ENCODE data around the gene PMP22.

PMP22 gene

DNA sequence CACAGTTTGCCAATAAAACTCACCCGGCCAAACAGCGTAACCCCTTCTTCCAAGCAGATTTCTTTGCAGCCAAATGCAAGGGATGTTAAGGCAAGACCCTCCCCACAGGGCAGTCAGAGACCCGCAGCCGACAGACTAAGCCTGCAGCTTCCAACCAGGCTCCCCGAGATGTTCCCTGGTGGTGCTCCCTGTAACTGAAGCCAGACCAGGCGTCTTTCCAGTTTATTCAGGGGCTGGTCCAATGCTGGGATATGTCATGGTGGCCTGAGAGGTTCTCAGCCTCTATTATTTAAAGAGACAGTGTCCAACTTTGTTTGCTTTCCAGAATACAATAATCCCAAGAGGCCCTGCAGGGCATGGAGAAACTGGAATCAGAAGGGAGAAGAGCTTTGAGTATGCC lies at the start of gene PMP22:
PMP22 (minus strand) TSS at position 196 of the 400 bp plus-strand sequence. CDS start 4,599 bp downstream, outside the sequence.
- H3K4me3 ChIP-seq (ENCODE audit: low read depth in 1 of 5, low read length in 5 of 5): peak within 1 kb of the TSS; percentile 77 to 96 (median 90)
- peak within 1 kb of the TSS; percentile 29 to 70 (median 60) for H3K9ac ChIP-seq (ENCODE audit: low read length in 5 of 5)
- no peaks in the 10 kb centered on the region for H3K27me3 ChIP-seq (ENCODE audit: control insufficient read depth in 5 of 5, insufficient read depth in 4 of 5, low read length in 5 of 5)
- peak within 1 kb of the TSS; percentile 98 for H3K27ac ChIP-seq (ENCODE audit: low read depth, low read length)
- H3K9me3 ChIP-seq (ENCODE audit: control insufficient read depth in 5 of 5, low read length in 5 of 5): no peaks in the 10 kb centered on the region
- no peaks in the 10 kb centered on the region for H3K36me3 ChIP-seq (ENCODE audit: control insufficient read depth in 5 of 5, insufficient read depth in 5 of 5, low read length in 5 of 5)
- peaks cover 7 to 73% (median 61%) of the 10 kb centered on the region in 5 donors for H3K4me1 ChIP-seq (ENCODE audit: control insufficient read depth in 5 of 5, insufficient read depth in 5 of 5, low read length in 5 of 5)

DNA sequence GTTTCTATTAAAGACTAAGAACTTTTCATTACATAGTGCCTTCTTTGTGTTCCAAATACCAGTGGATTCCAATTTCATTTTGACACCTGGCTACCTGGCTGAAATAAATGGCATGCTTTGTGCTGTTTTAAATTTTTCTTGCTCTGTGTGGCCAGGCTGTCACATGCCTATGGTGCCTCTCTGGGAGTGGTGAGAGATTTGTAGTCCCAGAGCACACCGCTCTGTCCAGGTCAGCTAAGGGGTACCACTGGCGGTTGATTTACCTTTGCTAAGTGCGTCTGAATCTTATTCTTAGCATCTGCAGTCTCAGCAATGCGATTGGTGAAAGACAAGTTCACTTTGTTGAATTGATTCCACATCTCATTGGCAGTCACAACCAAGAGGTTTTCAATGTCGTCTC lies 46.9 kb upstream of the PMP22 start:
- Histone ChIP-seq H3K9me3 (ENCODE audit: control insufficient read depth in 5 of 5, low read length in 5 of 5) (no peaks in the 10 kb centered on the region), H3K27ac (ENCODE audit: low read depth, low read length) (no peak overlapping the region), H3K4me3 (ENCODE audit: low read depth in 1 of 5, low read length in 5 of 5) (no peak overlapping the region), H3K36me3 (ENCODE audit: control insufficient read depth in 5 of 5, insufficient read depth in 5 of 5, low read length in 5 of 5) (no peaks in the 10 kb centered on the region), H3K9ac (ENCODE audit: low read length in 5 of 5) (no peak overlapping the region), H3K4me1 (ENCODE audit: control insufficient read depth in 5 of 5, insufficient read depth in 5 of 5, low read length in 5 of 5) (no peaks in the 10 kb centered on the region), H3K27me3 (ENCODE audit: control insufficient read depth in 5 of 5, insufficient read depth in 4 of 5, low read length in 5 of 5) (no peaks in the 10 kb centered on the region)

DNA sequence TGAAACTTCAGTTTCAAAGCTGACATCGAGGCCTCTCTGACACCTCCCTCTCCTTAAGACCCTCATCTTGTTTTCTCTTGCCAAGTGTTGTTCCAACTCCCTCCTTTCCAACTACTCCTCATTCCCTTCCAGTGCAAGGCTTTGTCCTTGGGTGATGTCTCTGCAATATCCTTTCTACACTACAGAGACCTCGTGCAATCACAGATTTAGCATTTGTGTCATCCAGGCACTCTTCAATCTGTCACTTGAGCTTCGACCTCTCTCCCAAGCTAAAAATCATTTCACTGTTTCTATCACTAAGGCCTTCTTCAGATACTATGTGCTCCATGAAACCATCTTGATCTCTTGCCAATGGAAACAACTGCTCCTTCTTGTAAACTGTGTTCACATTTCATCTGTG lies 44.7 kb upstream of the PMP22 start:
- Histone ChIP-seq H3K36me3 (ENCODE audit: control insufficient read depth in 5 of 5, insufficient read depth in 5 of 5, low read length in 5 of 5) (no peaks in the 10 kb centered on the region), H3K9me3 (ENCODE audit: control insufficient read depth in 5 of 5, low read length in 5 of 5) (no peaks in the 10 kb centered on the region), H3K9ac (ENCODE audit: low read length in 5 of 5) (no peak overlapping the region), H3K27me3 (ENCODE audit: control insufficient read depth in 5 of 5, insufficient read depth in 4 of 5, low read length in 5 of 5) (no peaks in the 10 kb centered on the region), H3K4me3 (ENCODE audit: low read depth in 1 of 5, low read length in 5 of 5) (no peak overlapping the region), H3K4me1 (ENCODE audit: control insufficient read depth in 5 of 5, insufficient read depth in 5 of 5, low read length in 5 of 5) (peaks cover 0 to 8% (median 6%) of the 10 kb centered on the region in 5 donors), H3K27ac (ENCODE audit: low read depth, low read length) (no peak overlapping the region)

DNA sequence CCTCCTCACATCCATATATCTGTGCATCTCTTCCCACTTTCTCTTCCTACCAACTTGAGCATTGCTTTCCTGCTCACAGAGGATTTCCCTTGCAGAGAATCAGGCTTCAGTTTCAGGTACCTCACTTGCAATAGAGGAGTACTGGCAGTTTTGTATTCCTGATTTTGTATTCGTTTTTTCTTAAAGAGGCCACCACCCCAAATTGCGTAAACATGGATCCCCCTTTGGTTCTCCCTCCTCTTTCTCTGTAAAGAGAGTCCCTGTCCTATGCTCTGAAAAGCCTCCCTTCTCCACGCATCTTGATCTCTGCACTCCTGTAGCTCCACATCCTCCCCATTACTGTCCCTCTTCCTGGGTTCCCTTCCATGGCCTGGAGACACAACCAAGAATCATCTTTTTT lies 44.1 kb upstream of the PMP22 start:
- H3K4me1 ChIP-seq (ENCODE audit: control insufficient read depth in 5 of 5, insufficient read depth in 5 of 5, low read length in 5 of 5): peaks cover 0 to 8% (median 6%) of the 10 kb centered on the region in 5 donors
- H3K4me3 ChIP-seq (ENCODE audit: low read depth in 1 of 5, low read length in 5 of 5): no peak overlapping the region
- H3K27me3 ChIP-seq (ENCODE audit: control insufficient read depth in 5 of 5, insufficient read depth in 4 of 5, low read length in 5 of 5): no peaks in the 10 kb centered on the region
- no peak overlapping the region for H3K9ac ChIP-seq (ENCODE audit: low read length in 5 of 5)
- H3K9me3 ChIP-seq (ENCODE audit: control insufficient read depth in 5 of 5, low read length in 5 of 5): no peaks in the 10 kb centered on the region
- no peaks in the 10 kb centered on the region for H3K36me3 ChIP-seq (ENCODE audit: control insufficient read depth in 5 of 5, insufficient read depth in 5 of 5, low read length in 5 of 5)
- no peak overlapping the region for H3K27ac ChIP-seq (ENCODE audit: low read depth, low read length)

DNA sequence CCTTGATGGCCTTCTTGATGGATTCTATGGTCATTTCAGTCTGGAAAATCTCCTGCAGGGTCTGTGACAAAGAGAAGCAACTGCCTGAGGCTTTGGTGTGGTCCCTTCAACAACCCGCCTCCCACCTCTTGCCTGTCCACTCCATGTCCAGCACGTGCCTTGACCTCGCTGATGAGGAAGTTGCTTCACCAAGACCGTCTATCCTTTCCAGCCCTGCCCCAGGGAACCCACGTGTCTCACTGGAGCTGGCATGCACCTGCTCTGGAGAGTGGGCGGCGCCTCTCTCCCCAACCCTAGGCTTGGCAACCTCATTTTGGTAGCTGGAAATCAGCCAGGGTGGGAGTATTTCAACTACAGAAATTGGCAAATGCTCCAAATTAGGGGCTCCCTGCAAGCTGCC lies 43.6 kb upstream of the PMP22 start:
- H3K4me3 ChIP-seq (ENCODE audit: low read depth in 1 of 5, low read length in 5 of 5): no peak overlapping the region
- H3K27me3 ChIP-seq (ENCODE audit: control insufficient read depth in 5 of 5, insufficient read depth in 4 of 5, low read length in 5 of 5): no peaks in the 10 kb centered on the region
- no peak overlapping the region for H3K27ac ChIP-seq (ENCODE audit: low read depth, low read length)
- no peaks in the 10 kb centered on the region for H3K9me3 ChIP-seq (ENCODE audit: control insufficient read depth in 5 of 5, low read length in 5 of 5)
- H3K4me1 ChIP-seq (ENCODE audit: control insufficient read depth in 5 of 5, insufficient read depth in 5 of 5, low read length in 5 of 5): peaks cover 0 to 8% (median 6%) of the 10 kb centered on the region in 5 donors
- H3K9ac ChIP-seq (ENCODE audit: low read length in 5 of 5): no peak overlapping the region
- no peaks in the 10 kb centered on the region for H3K36me3 ChIP-seq (ENCODE audit: control insufficient read depth in 5 of 5, insufficient read depth in 5 of 5, low read length in 5 of 5)

DNA sequence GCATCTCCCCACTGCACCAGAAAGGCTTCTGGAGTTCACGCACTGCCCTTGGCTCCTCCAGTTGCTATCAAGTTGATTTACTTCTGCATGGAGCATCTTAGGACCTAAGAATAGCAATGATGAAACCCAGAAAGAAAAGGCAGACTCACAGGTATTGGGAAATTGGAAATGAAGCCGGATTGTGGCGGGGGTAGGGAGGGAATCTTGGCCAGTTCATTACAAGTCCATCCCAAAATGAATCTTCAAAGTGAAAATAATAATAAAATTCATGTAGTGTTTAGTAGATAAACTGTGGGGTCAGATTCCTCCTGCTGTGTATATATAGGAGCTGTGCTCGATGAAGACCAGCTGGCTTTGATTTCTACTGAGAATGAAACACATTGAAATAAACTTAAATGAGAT lies 42.6 kb upstream of the PMP22 start:
- H3K4me3 ChIP-seq (ENCODE audit: low read depth in 1 of 5, low read length in 5 of 5): no peak overlapping the region
- H3K9ac ChIP-seq (ENCODE audit: low read length in 5 of 5): no peak overlapping the region
- H3K27ac ChIP-seq (ENCODE audit: low read depth, low read length): no peak overlapping the region
- H3K27me3 ChIP-seq (ENCODE audit: control insufficient read depth in 5 of 5, insufficient read depth in 4 of 5, low read length in 5 of 5): no peaks in the 10 kb centered on the region
- H3K36me3 ChIP-seq (ENCODE audit: control insufficient read depth in 5 of 5, insufficient read depth in 5 of 5, low read length in 5 of 5): no peaks in the 10 kb centered on the region
- peaks cover 0 to 8% (median 6%) of the 10 kb centered on the region in 5 donors for H3K4me1 ChIP-seq (ENCODE audit: control insufficient read depth in 5 of 5, insufficient read depth in 5 of 5, low read length in 5 of 5)
- H3K9me3 ChIP-seq (ENCODE audit: control insufficient read depth in 5 of 5, low read length in 5 of 5): no peaks in the 10 kb centered on the region

DNA sequence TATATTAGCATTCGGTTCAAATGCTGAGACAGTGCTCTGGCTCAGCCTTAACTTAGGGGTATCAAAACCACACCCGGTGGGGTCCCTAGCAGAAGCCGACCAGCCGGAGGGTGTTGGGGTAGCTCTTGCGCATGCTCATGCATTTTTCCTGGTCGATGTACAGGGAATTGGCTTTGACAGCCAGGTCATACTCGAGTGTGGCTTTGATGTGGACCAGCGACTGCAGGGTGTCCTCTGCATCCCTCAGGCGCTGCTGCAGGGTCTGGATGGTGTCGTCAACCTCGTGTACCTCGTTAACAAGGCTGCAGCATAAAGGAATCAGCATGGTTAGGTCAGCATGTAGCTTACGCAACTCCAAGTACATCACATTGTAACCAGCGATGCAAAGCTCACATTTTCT lies 38.7 kb upstream of the PMP22 start:
- peaks cover 0 to 3% (median 0%) of the 10 kb centered on the region in 5 donors for H3K9me3 ChIP-seq (ENCODE audit: control insufficient read depth in 5 of 5, low read length in 5 of 5)
- no peak overlapping the region for H3K9ac ChIP-seq (ENCODE audit: low read length in 5 of 5)
- H3K27me3 ChIP-seq (ENCODE audit: control insufficient read depth in 5 of 5, insufficient read depth in 4 of 5, low read length in 5 of 5): no peaks in the 10 kb centered on the region
- no peaks in the 10 kb centered on the region for H3K36me3 ChIP-seq (ENCODE audit: control insufficient read depth in 5 of 5, insufficient read depth in 5 of 5, low read length in 5 of 5)
- no peak overlapping the region for H3K27ac ChIP-seq (ENCODE audit: low read depth, low read length)
- H3K4me1 ChIP-seq (ENCODE audit: control insufficient read depth in 5 of 5, insufficient read depth in 5 of 5, low read length in 5 of 5): peaks cover 0 to 8% (median 6%) of the 10 kb centered on the region in 5 donors
- H3K4me3 ChIP-seq (ENCODE audit: low read depth in 1 of 5, low read length in 5 of 5): no peak overlapping the region

DNA sequence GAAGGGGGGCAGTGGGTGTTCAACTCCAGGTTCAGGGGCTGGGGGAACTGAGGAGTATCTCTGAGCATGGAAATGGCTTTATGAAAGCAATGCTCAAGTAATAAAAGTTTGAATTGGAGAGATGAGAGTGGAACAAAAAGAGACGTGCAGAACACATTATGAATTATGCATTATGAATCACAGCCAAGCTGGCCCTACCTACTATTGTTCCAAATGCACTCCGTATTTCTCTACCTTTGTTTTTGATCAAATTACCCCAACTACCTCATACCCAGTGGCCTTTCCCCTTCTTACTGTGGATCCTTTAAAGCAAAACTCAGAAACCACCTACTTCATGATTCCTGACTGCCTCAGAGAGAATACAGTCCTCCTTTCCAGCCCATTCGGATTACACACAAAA lies 38.1 kb upstream of the PMP22 start:
- no peak overlapping the region for H3K9ac ChIP-seq (ENCODE audit: low read length in 5 of 5)
- H3K36me3 ChIP-seq (ENCODE audit: control insufficient read depth in 5 of 5, insufficient read depth in 5 of 5, low read length in 5 of 5): no peaks in the 10 kb centered on the region
- H3K9me3 ChIP-seq (ENCODE audit: control insufficient read depth in 5 of 5, low read length in 5 of 5): peaks cover 0 to 3% (median 0%) of the 10 kb centered on the region in 5 donors
- H3K27me3 ChIP-seq (ENCODE audit: control insufficient read depth in 5 of 5, insufficient read depth in 4 of 5, low read length in 5 of 5): no peaks in the 10 kb centered on the region
- no peak overlapping the region for H3K27ac ChIP-seq (ENCODE audit: low read depth, low read length)
- no peak overlapping the region for H3K4me3 ChIP-seq (ENCODE audit: low read depth in 1 of 5, low read length in 5 of 5)
- peaks cover 0 to 8% (median 6%) of the 10 kb centered on the region in 5 donors for H3K4me1 ChIP-seq (ENCODE audit: control insufficient read depth in 5 of 5, insufficient read depth in 5 of 5, low read length in 5 of 5)

DNA sequence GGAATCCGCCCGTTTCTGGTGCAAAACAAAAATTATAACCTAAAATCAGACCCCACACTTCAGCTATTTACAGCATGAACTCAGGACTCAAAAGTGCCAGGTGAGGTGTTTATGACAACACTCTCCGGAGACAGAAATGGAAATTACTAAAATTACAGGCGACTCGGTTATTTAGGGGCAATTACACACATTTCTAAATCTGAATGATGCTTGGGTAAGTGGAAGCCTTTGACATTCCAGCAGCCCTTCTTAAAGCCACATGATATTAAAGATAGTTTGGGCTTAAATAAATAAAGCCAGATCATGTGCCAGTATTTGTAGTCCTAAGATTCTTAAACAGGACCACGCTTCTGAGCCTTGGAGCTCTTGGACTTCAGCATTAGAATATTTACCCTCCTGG lies 36.7 kb upstream of the PMP22 start:
- Histone ChIP-seq H3K4me1 (ENCODE audit: control insufficient read depth in 5 of 5, insufficient read depth in 5 of 5, low read length in 5 of 5) (peaks cover 0 to 7% (median 5%) of the 10 kb centered on the region in 5 donors), H3K27me3 (ENCODE audit: control insufficient read depth in 5 of 5, insufficient read depth in 4 of 5, low read length in 5 of 5) (no peaks in the 10 kb centered on the region), H3K36me3 (ENCODE audit: control insufficient read depth in 5 of 5, insufficient read depth in 5 of 5, low read length in 5 of 5) (no peaks in the 10 kb centered on the region), H3K27ac (ENCODE audit: low read depth, low read length) (no peak overlapping the region), H3K9me3 (ENCODE audit: control insufficient read depth in 5 of 5, low read length in 5 of 5) (peaks cover 0 to 3% (median 0%) of the 10 kb centered on the region in 5 donors), H3K4me3 (ENCODE audit: low read depth in 1 of 5, low read length in 5 of 5) (no peak overlapping the region), H3K9ac (ENCODE audit: low read length in 5 of 5) (no peak overlapping the region)

DNA sequence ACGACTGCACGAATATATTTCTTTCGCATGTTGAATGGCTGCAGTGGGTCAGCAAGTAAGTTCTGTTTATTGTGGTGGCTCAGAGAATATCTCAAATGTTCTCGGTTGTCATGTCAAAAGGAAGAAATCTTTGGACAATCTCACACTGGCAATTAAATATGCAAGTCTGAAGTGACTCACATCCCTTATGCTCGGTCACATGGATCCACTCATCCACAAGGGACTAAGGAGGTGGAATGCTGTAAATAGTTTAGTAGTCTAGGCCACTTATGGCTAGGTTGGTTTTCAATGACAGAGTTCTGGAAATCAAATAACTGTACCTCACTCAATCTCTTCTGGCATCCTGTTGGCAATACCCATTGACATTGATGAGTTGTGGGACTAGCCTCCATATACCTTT lies 33.0 kb upstream of the PMP22 start:
- no peak overlapping the region for H3K4me3 ChIP-seq (ENCODE audit: low read depth in 1 of 5, low read length in 5 of 5)
- no peaks in the 10 kb centered on the region for H3K36me3 ChIP-seq (ENCODE audit: control insufficient read depth in 5 of 5, insufficient read depth in 5 of 5, low read length in 5 of 5)
- no peak overlapping the region for H3K27ac ChIP-seq (ENCODE audit: low read depth, low read length)
- no peaks in the 10 kb centered on the region for H3K4me1 ChIP-seq (ENCODE audit: control insufficient read depth in 5 of 5, insufficient read depth in 5 of 5, low read length in 5 of 5)
- no peaks in the 10 kb centered on the region for H3K27me3 ChIP-seq (ENCODE audit: control insufficient read depth in 5 of 5, insufficient read depth in 4 of 5, low read length in 5 of 5)
- H3K9ac ChIP-seq (ENCODE audit: low read length in 5 of 5): no peak overlapping the region
- H3K9me3 ChIP-seq (ENCODE audit: control insufficient read depth in 5 of 5, low read length in 5 of 5): peaks cover 0 to 3% (median 0%) of the 10 kb centered on the region in 5 donors

DNA sequence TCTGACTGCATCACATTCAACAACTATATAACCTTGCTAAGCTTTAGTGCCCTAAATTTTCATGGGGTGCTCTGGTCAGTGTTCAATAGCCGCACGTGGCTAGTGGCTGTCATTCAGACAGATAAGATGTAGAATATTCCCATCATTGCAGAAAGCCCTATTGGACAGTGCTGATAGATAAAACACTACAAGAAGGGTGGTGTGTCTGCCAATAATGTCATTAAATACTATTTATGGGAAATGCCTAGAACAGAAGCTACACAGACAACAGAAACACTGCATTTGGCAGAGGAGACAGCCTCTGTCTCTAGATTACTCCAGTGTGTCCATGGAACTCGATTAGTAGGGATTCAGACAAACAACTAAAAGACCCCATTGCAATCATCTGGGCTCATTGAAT lies 28.4 kb upstream of the PMP22 start:
- H3K27me3 ChIP-seq (ENCODE audit: control insufficient read depth in 5 of 5, insufficient read depth in 4 of 5, low read length in 5 of 5): no peaks in the 10 kb centered on the region
- H3K27ac ChIP-seq (ENCODE audit: low read depth, low read length): no peak overlapping the region
- no peak overlapping the region for H3K9ac ChIP-seq (ENCODE audit: low read length in 5 of 5)
- peaks cover 0 to 5% (median 0%) of the 10 kb centered on the region in 5 donors for H3K4me1 ChIP-seq (ENCODE audit: control insufficient read depth in 5 of 5, insufficient read depth in 5 of 5, low read length in 5 of 5)
- no peaks in the 10 kb centered on the region for H3K36me3 ChIP-seq (ENCODE audit: control insufficient read depth in 5 of 5, insufficient read depth in 5 of 5, low read length in 5 of 5)
- H3K4me3 ChIP-seq (ENCODE audit: low read depth in 1 of 5, low read length in 5 of 5): no peak overlapping the region
- H3K9me3 ChIP-seq (ENCODE audit: control insufficient read depth in 5 of 5, low read length in 5 of 5): no peaks in the 10 kb centered on the region

All from subcutaneous abdominal adipose tissue (tissue), 5 donors.